Activated CD8-positive, alpha-beta T cell treated with anti-CD3 and anti-CD28 coated beads, Interleukin-2, amount 10 ng/mL, durations not matched to agents 7 days and 5 days (primary cell): ENCODE results near the gene ZNF160. TPM values are rescaled to one million over a fixed set of nuclear protein-coding genes. Genes with fewer than 3 reads are reported as not detected.
A peak's percentile ranks its signal among the peaks of the same experiment; 100 is the strongest.
"Not testable (repeated sequence)": the region's sequence is repeated elsewhere in the genome, so short reads cannot be mapped to it uniquely, and the experiment has no call there.

ENCODE experiments used
- ATAC-seq: fragments of 150-1000 bp; cut with Tn5 transposase; one replicate; pipeline ENCODE4 v1.10.0; 2021; ENCODE audit warnings: moderate library complexity
- CTCF ChIA-PET: fragments of 350-600 bp; sonication (Branson Sonifier 250); formaldehyde crosslinking; loops from one replicate; lab custom pipeline; 2021; ENCODE audit warnings: antibody characterized with exemption; lab: Charles Lee
- POLR2A ChIA-PET: fragments of 350-600 bp; sonication (Branson Sonifier 250); formaldehyde crosslinking; loops from one replicate; lab custom pipeline; 2021; ENCODE audit warnings: antibody characterized with exemption; lab: Charles Lee
- DNase-seq: peaks from one replicate; pipeline ENCODE4 v3.0.0-alpha.2; 2020
- H3K27ac Mint-ChIP-seq: one replicate; pipeline ENCODE4 v1.8.0; 2021; ENCODE audit warnings: mild to moderate bottlenecking, mixed read lengths
- H3K27me3 Mint-ChIP-seq: one replicate; pipeline ENCODE4 v1.8.0; 2021; ENCODE audit warnings: low read depth, mixed read lengths
- H3K36me3 Mint-ChIP-seq: one replicate; pipeline ENCODE4 v1.8.0; 2021; ENCODE audit warnings: low read depth, mixed read lengths
- H3K4me1 Mint-ChIP-seq: one replicate; pipeline ENCODE4 v1.8.0; 2021; ENCODE audit warnings: low read depth, mixed read lengths
- H3K4me3 Mint-ChIP-seq: one replicate; pipeline ENCODE4 v1.8.0; 2021; ENCODE audit warnings: mild to moderate bottlenecking, mixed read lengths
- H3K9me3 Mint-ChIP-seq: one replicate; pipeline ENCODE4 v1.8.0; 2022; ENCODE audit warnings: mixed read lengths; ENCODE audit not compliant: insufficient read depth
- total RNA-seq, 2 experiments: library from RNA; stranded (reverse); gene quantifications; one replicate each; pipeline ENCODE4 v1.2.3, GENCODE V29; 2021

Gene ZNF160
- total RNA-seq, result 10 to 100 TPM; 36.5 to 42.2 TPM

- H3K27ac Mint-ChIP-seq, result peak within 1 kb of the TSS; percentile 90
- H3K4me3 Mint-ChIP-seq, result peak within 1 kb of the TSS; percentile 87
- H3K27me3 Mint-ChIP-seq, result no peaks in the 10 kb centered on the region
- ATAC-seq (peak; percentile 96), DNase-seq (peak; percentile 100)
- H3K4me1 Mint-ChIP-seq, result peaks cover 33% of the 10 kb centered on the region
- CTCF ChIA-PET, result interaction anchor here (0.8 kb wide), 1 partner anchor 92 kb away, joined by 3 read pairs; no protein-coding TSS in a partner anchor
- peaks cover 15% of the 10 kb centered on the region for H3K9me3 Mint-ChIP-seq
- POLR2A ChIA-PET, result no interaction called here
- H3K36me3 Mint-ChIP-seq, result peaks cover 37% of the 10 kb centered on the region
Observed at GRCh38 chr19:53103234-53104203, at the start of gene ZNF160. Gene ZNF160 (minus strand): TSS chr19:53103422. CDS start chr19:53086276, 17,146 bp downstream.

DNA sequence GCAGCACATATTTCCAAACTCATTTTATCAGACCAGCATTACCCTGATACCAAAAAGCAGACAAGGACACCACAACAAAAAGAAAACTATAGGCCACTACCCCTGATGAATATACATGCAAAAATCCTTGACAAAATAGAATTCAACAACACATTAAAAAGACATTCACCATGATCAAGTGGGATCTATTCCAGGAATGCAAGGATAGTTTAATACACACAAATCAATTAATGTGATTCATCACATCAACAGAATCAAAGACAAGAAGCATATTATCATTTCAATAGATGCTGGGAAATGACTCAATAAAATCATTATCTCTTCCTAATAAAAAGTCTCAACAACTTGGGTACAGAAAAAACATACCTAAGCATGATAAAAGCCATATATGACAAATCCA lies 44.4 kb upstream of the ZNF160 start:
- Mint-ChIP-seq H3K4me1 (no peaks in the 10 kb centered on the region), H3K27ac (no peak overlapping the region), H3K36me3 (peaks cover 82% of the 10 kb centered on the region), H3K4me3 (no peak overlapping the region), H3K9me3 (peaks cover 40% of the 10 kb centered on the region), H3K27me3 (no peaks in the 10 kb centered on the region)
- CTCF ChIA-PET, result no interaction called here
- DNase-seq (no peak), ATAC-seq (no peak)
- POLR2A ChIA-PET, result no interaction called here

DNA sequence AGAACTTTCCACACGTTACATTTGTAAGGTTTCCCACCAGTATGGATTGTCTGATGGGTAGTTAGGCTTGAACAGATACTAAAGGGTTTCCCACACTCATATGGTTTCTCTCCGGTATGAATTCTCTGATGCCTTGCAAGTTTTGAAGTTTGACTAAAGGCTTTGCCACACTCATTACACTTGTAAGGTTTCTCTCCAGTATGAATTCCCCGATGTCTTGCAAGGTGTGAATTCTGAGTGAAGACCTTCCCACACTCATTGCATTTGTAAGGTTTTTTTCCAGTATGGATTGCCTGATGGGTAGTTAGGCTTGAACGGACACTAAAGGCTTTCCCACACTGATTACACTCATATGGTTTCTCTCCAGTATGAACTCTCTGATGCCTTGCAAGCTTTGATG lies 37.1 kb upstream of the ZNF160 start:
- ATAC-seq, result no peak
- CTCF ChIA-PET, result no interaction called here
- no peaks in the 10 kb centered on the region for H3K27me3 Mint-ChIP-seq

GRCh38 chr19:53136432-53136831 lies 33.2 kb upstream of the ZNF160 start:
- no peak for DNase-seq
- Mint-ChIP-seq H3K4me1 (peaks cover 17% of the 10 kb centered on the region), H3K9me3 (peaks cover 54% of the 10 kb centered on the region), H3K36me3 (peaks cover 49% of the 10 kb centered on the region), H3K4me3 (no peak overlapping the region), H3K27me3 (peaks cover 4% of the 10 kb centered on the region), H3K27ac (no peak overlapping the region)
- ATAC-seq, result no peak
- POLR2A ChIA-PET, result no interaction called here
- CTCF ChIA-PET, result no interaction called here

More for the DNA sequence above, 37.1 kb upstream of the ZNF160 start:
- no peak overlapping the region for H3K4me3 Mint-ChIP-seq
- POLR2A ChIA-PET, result no interaction called here
- no peak for DNase-seq
- no peak overlapping the region for H3K27ac Mint-ChIP-seq
- H3K4me1 Mint-ChIP-seq, result no peaks in the 10 kb centered on the region
- H3K9me3 Mint-ChIP-seq, result peaks cover 61% of the 10 kb centered on the region
- peaks cover 59% of the 10 kb centered on the region for H3K36me3 Mint-ChIP-seq

- Mint-ChIP-seq H3K27me3 (peaks cover 4% of the 10 kb centered on the region), H3K4me3 (peak within 1 kb of the TSS; percentile 71), H3K4me1 (peaks cover 17% of the 10 kb centered on the region), H3K27ac (peak within 1 kb of the TSS; percentile 60), H3K36me3 (peaks cover 32% of the 10 kb centered on the region), H3K9me3 (peaks cover 47% of the 10 kb centered on the region)
- ChIA-PET CTCF (no interaction called here), POLR2A (no interaction called here)
- peak; percentile 72 for ATAC-seq
- peak; percentile 76 for DNase-seq
Observed at GRCh38 chr19:53132141-53132991, 29.1 kb upstream of the ZNF160 start, which contains the start of gene ZNF415. Gene ZNF415 (minus strand): TSS chr19:53132910. CDS start chr19:53122676, 10,234 bp downstream.

DNA sequence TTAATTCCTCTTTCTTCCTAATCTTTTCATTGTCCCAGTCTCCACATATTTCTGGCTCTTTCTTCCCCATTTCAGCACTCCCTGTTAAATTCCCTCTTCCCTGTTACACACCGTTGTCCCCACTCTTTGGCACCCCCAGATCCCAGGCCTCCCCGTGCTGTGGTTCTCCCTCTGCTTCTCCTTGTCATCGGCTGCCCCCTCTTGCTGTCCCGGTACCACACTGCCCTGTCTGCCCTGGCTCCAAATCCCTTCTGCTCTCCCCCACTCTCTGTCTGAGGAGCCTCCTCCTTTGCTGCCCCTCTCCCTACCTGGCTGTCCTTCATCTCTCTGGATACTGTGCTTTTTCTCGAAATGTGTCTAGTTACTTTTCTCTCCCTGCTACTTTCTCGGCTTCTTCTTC lies 28.5 kb upstream of the ZNF160 start:
- ATAC-seq (no peak), DNase-seq (no peak)
- ChIA-PET CTCF (no interaction called here), POLR2A (no interaction called here)
- Mint-ChIP-seq H3K27ac (peak overlapping the region; percentile 9), H3K36me3 (peaks cover 31% of the 10 kb centered on the region), H3K4me1 (peaks cover 17% of the 10 kb centered on the region), H3K9me3 (peaks cover 45% of the 10 kb centered on the region), H3K27me3 (peaks cover 4% of the 10 kb centered on the region), H3K4me3 (peak overlapping the region; percentile 71)

- peaks cover 4% of the 10 kb centered on the region for H3K27me3 Mint-ChIP-seq
- H3K36me3 Mint-ChIP-seq, result peaks cover 34% of the 10 kb centered on the region
- DNase-seq (no peak), ATAC-seq (no peak)
- ChIA-PET POLR2A (interaction anchor here (0.7 kb wide), 1 partner anchor 25 kb away, joined by 3 read pairs; no protein-coding TSS in a partner anchor), CTCF (no interaction called here)
- H3K4me3 Mint-ChIP-seq, result no peak overlapping the region
- H3K27ac Mint-ChIP-seq, result no peak overlapping the region
- peaks cover 17% of the 10 kb centered on the region for H3K4me1 Mint-ChIP-seq
- peaks cover 39% of the 10 kb centered on the region for H3K9me3 Mint-ChIP-seq
Observed at GRCh38 chr19:53131085-53131590, 27.9 kb upstream of the ZNF160 start.

DNA sequence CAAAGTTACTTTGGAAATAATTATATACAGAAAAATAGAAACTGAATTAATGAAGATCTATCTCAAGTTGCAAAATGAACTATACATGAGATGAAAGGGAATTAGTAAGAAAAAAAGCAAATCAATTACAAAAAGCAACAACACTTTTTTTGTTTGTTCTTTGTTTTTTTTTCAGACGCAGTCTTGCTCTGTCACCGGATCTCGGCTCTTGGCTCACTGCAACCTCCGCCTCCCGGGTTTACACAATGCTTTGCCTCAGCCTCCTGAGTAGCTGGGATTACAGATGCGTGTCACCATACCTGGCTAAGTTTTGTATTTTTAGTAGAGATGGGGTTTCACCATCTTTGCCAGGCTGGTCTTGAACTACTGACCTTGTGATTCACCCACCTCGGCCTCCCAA lies 27.3 kb upstream of the ZNF160 start:
- CTCF ChIA-PET, result no interaction called here
- ATAC-seq (no peak), DNase-seq (no peak)
- peaks cover 34% of the 10 kb centered on the region for H3K36me3 Mint-ChIP-seq
- peaks cover 4% of the 10 kb centered on the region for H3K27me3 Mint-ChIP-seq
- no peak overlapping the region for H3K27ac Mint-ChIP-seq
- no peak overlapping the region for H3K4me3 Mint-ChIP-seq
- peaks cover 17% of the 10 kb centered on the region for H3K4me1 Mint-ChIP-seq
- peaks cover 34% of the 10 kb centered on the region for H3K9me3 Mint-ChIP-seq
- POLR2A ChIA-PET, result interaction anchor here (0.6 kb wide), 1 partner anchor 47 kb away, joined by 3 read pairs; no protein-coding TSS in a partner anchor

- Mint-ChIP-seq H3K36me3 (peaks cover 26% of the 10 kb centered on the region), H3K9me3 (peaks cover 29% of the 10 kb centered on the region)
- DNase-seq, ATAC-seq, H3K4me1 Mint-ChIP-seq, H3K4me3 Mint-ChIP-seq, H3K27me3 Mint-ChIP-seq, H3K27ac Mint-ChIP-seq, CTCF ChIA-PET, POLR2A ChIA-PET: not testable (repeated sequence)
Observed at GRCh38 chr19:53126733-53127526, 23.7 kb upstream of the ZNF160 start.

GRCh38 chr19:53123400-53123799 lies 20.2 kb upstream of the ZNF160 start:
- H3K9me3 Mint-ChIP-seq, result peaks cover 28% of the 10 kb centered on the region
- H3K4me3 Mint-ChIP-seq, result no peak overlapping the region
- CTCF ChIA-PET, result no interaction called here
- H3K27me3 Mint-ChIP-seq, result no peaks in the 10 kb centered on the region
- no peak for ATAC-seq
- DNase-seq, result no peak
- peaks cover 20% of the 10 kb centered on the region for H3K36me3 Mint-ChIP-seq
- H3K4me1 Mint-ChIP-seq, result no peaks in the 10 kb centered on the region
- no peak overlapping the region for H3K27ac Mint-ChIP-seq
- POLR2A ChIA-PET, result no interaction called here

DNA sequence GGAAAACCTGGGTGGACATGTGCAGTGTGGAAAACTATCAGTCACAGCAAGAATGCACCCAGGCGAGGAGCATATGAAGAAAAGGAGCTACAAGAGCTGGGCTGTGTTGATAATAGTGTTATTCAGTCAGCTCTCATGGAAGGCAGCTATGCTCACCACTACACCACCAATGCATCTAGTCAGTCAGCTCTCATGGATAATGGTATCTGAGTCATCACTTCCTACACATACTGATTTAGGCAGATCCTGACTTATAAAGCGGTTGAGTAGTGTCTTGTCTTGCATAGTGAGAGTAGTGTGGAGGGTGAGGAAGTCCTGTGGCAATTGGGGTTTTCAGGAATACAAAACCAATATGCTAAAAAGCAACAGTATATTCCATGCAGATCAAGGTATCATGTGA lies 9.1 kb upstream of the ZNF160 start:
- H3K9me3 Mint-ChIP-seq, result peaks cover 44% of the 10 kb centered on the region

More for the DNA sequence above, 9.1 kb upstream of the ZNF160 start:
- no peaks in the 10 kb centered on the region for H3K27me3 Mint-ChIP-seq
- ATAC-seq (no peak), DNase-seq (no peak)
- CTCF ChIA-PET, result no interaction called here
- H3K27ac Mint-ChIP-seq, result no peak overlapping the region
- POLR2A ChIA-PET, result no interaction called here
- H3K4me1 Mint-ChIP-seq, result no peaks in the 10 kb centered on the region
- peaks cover 45% of the 10 kb centered on the region for H3K36me3 Mint-ChIP-seq
- H3K4me3 Mint-ChIP-seq, result no peak overlapping the region
